ENCODE data around the gene PPP2R2B.

- TF ChIP-seq, protein P1, sequence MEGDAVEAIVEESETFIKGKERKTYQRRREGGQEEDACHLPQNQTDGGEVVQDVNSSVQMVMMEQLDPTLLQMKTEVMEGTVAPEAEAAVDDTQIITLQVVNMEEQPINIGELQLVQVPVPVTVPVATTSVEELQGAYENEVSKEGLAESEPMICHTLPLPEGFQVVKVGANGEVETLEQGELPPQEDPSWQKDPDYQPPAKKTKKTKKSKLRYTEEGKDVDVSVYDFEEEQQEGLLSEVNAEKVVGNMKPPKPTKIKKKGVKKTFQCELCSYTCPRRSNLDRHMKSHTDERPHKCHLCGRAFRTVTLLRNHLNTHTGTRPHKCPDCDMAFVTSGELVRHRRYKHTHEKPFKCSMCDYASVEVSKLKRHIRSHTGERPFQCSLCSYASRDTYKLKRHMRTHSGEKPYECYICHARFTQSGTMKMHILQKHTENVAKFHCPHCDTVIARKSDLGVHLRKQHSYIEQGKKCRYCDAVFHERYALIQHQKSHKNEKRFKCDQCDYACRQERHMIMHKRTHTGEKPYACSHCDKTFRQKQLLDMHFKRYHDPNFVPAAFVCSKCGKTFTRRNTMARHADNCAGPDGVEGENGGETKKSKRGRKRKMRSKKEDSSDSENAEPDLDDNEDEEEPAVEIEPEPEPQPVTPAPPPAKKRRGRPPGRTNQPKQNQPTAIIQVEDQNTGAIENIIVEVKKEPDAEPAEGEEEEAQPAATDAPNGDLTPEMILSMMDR (IDR thresholded peaks at IDR 0.05; ENCODE audit: low read depth, low read length), result no peak
- TF ChIP-seq MAX (IDR thresholded peaks at IDR 0.05; ENCODE audit: low read depth, low read length) (no peak), POLR2A (IDR thresholded peaks at IDR 0.05; ENCODE audit: extremely low read depth, insufficient read length) (no peak), MYC (IDR thresholded peaks at IDR 0.05; ENCODE audit: low read depth, low read length) (no peak)
Measured at GRCh38 chr5:146919304-146919703, 40.7 kb upstream of the PPP2R2B start.
